Activated CD4-positive, alpha-beta memory T cell treated with anti-CD3 and anti-CD28 coated beads for 36 hours (primary cell): ENCODE data around the gene TOM1. TPM values are rescaled to one million over a fixed set of nuclear protein-coding genes. Genes with fewer than 3 reads are reported as not detected.

Experiments
- CTCF ChIA-PET: fragments of 350-600 bp; sonication (Branson Sonifier 250); formaldehyde crosslinking; loops from one replicate; lab custom pipeline; 2021; ENCODE audit warnings: antibody characterized with exemption, inconsistent platforms; lab: Charles Lee
- POLR2A ChIA-PET: fragments of 350-600 bp; sonication (Branson Sonifier 250); formaldehyde crosslinking; loops from one replicate; lab custom pipeline; 2021; ENCODE audit warnings: antibody characterized with exemption; lab: Charles Lee
- DNase-seq: peaks from one replicate; pipeline ENCODE4 v3.0.0-alpha.2; 2020
- H3K27ac Mint-ChIP-seq: one replicate; pipeline ENCODE4 v1.8.0; 2021; ENCODE audit warnings: mixed read lengths
- H3K27me3 Mint-ChIP-seq: one replicate; pipeline ENCODE4 v1.8.0; 2021; ENCODE audit warnings: mixed read lengths
- H3K36me3 Mint-ChIP-seq: one replicate; pipeline ENCODE4 v1.8.0; 2021; ENCODE audit warnings: mixed read lengths
- H3K4me1 Mint-ChIP-seq: one replicate; pipeline ENCODE4 v1.8.0; 2021; ENCODE audit warnings: low read depth, mixed read lengths
- H3K4me3 Mint-ChIP-seq: one replicate; pipeline ENCODE4 v1.8.0; 2021; ENCODE audit warnings: mild to moderate bottlenecking, mixed read lengths
- H3K9me3 Mint-ChIP-seq: one replicate; pipeline ENCODE4 v1.8.0; 2021; ENCODE audit warnings: mixed read lengths
- intact Hi-C: fragments of 100-400 bp; cut with micrococcal nuclease; formaldehyde crosslinking; loops from one replicate; pipeline ENCODE4 v1.15.1; 2023
- total RNA-seq, 2 experiments: library from RNA; stranded (reverse); gene quantifications; one replicate each; pipeline ENCODE4 v1.2.3, GENCODE V29; 2021

The TOM1 gene
- total RNA-seq, 2 experiments from 2014 or later = 29.8 to 31.1 TPM

GRCh38 chr22:35341090-35341874, 41.6 kb downstream of the TOM1 start:
- POLR2A ChIA-PET = no interaction called here

GRCh38 chr22:35342390-35342789, 42.7 kb downstream of the TOM1 start:
- Mint-ChIP-seq H3K27me3 (no peaks in the 10 kb centered on the region), H3K27ac (no peak overlapping the region), H3K9me3 (no peaks in the 10 kb centered on the region), H3K4me1 (no peaks in the 10 kb centered on the region), H3K36me3 (peaks cover 12% of the 10 kb centered on the region), H3K4me3 (no peak overlapping the region)
- ChIA-PET POLR2A (no interaction called here), CTCF (no interaction called here)
- intact Hi-C loops = no loop called here
- DNase-seq = no peak

More at GRCh38 chr22:35341090-35341874, 41.6 kb downstream of the TOM1 start:
- H3K36me3 Mint-ChIP-seq = peaks cover 12% of the 10 kb centered on the region
- H3K4me3 Mint-ChIP-seq = no peak overlapping the region
- CTCF ChIA-PET = interaction anchor here (1.3 to 1.8 kb wide), 2 partner anchors 10 to 11 kb away, joined by 3 to 6 read pairs; no protein-coding TSS in a partner anchor
- H3K9me3 Mint-ChIP-seq = no peaks in the 10 kb centered on the region
- H3K27ac Mint-ChIP-seq = no peak overlapping the region
- DNase-seq = no peak
- no peaks in the 10 kb centered on the region for H3K27me3 Mint-ChIP-seq
- intact Hi-C loops = no loop called here
- peaks cover under 1% of the 10 kb centered on the region for H3K4me1 Mint-ChIP-seq

- Mint-ChIP-seq H3K27ac (no peak overlapping the region), H3K36me3 (peaks cover 12% of the 10 kb centered on the region), H3K9me3 (no peaks in the 10 kb centered on the region), H3K4me3 (no peak overlapping the region), H3K27me3 (no peaks in the 10 kb centered on the region), H3K4me1 (no peaks in the 10 kb centered on the region)
- intact Hi-C loops = no loop called here
- CTCF ChIA-PET = no interaction called here
- POLR2A ChIA-PET = no interaction called here
- no peak for DNase-seq
These were observed 44.2 kb downstream of the TOM1 start for GRCh38 chr22:35343664-35344550.

- Mint-ChIP-seq H3K36me3 (peaks cover 9% of the 10 kb centered on the region), H3K27me3 (no peaks in the 10 kb centered on the region), H3K4me1 (no peaks in the 10 kb centered on the region), H3K4me3 (no peak overlapping the region), H3K9me3 (no peaks in the 10 kb centered on the region), H3K27ac (no peak overlapping the region)
- intact Hi-C loops = no loop called here
- POLR2A ChIA-PET = no interaction called here
- DNase-seq = no peak
- CTCF ChIA-PET = no interaction called here
These were observed 45.4 kb downstream of the TOM1 start for GRCh38 chr22:35344956-35345690.

GRCh38 chr22:35345808-35346505, 46.3 kb downstream of the TOM1 start:
- no peaks in the 10 kb centered on the region for H3K9me3 Mint-ChIP-seq
- CTCF ChIA-PET = interaction anchor here (0.6 kb wide), 1 partner anchor 14 kb away, joined by 3 read pairs; no protein-coding TSS in a partner anchor
- no peaks in the 10 kb centered on the region for H3K27me3 Mint-ChIP-seq
- no peak for DNase-seq
- peaks cover 5% of the 10 kb centered on the region for H3K36me3 Mint-ChIP-seq
- no peak overlapping the region for H3K4me3 Mint-ChIP-seq
- H3K27ac Mint-ChIP-seq = no peak overlapping the region
- peaks cover 5% of the 10 kb centered on the region for H3K4me1 Mint-ChIP-seq
- intact Hi-C loops = no loop called here
- POLR2A ChIA-PET = no interaction called here

GRCh38 chr22:35346596-35347220, 47.0 kb downstream of the TOM1 start:
- H3K27ac Mint-ChIP-seq = no peak overlapping the region
- H3K4me3 Mint-ChIP-seq = no peak overlapping the region
- POLR2A ChIA-PET = no interaction called here
- H3K27me3 Mint-ChIP-seq = no peaks in the 10 kb centered on the region
- intact Hi-C loops = no loop called here
- no peak for DNase-seq
- H3K4me1 Mint-ChIP-seq = peaks cover 13% of the 10 kb centered on the region
- H3K9me3 Mint-ChIP-seq = no peaks in the 10 kb centered on the region
- CTCF ChIA-PET = interaction anchor here (0.6 to 2.6 kb wide), 2 partner anchors 13 to 236 kb away, joined by 3 to 14 read pairs; no protein-coding TSS in a partner anchor
- peaks cover 4% of the 10 kb centered on the region for H3K36me3 Mint-ChIP-seq

- POLR2A ChIA-PET = no interaction called here
- no peaks in the 10 kb centered on the region for H3K9me3 Mint-ChIP-seq
- DNase-seq = no peak
- H3K27me3 Mint-ChIP-seq = no peaks in the 10 kb centered on the region
- peaks cover 4% of the 10 kb centered on the region for H3K36me3 Mint-ChIP-seq
- H3K4me3 Mint-ChIP-seq = no peak overlapping the region
- intact Hi-C loops = no loop called here
- CTCF ChIA-PET = interaction anchor here (2.6 kb wide), 1 partner anchor 235 kb away, joined by 14 read pairs; no protein-coding TSS in a partner anchor
- peaks cover 19% of the 10 kb centered on the region for H3K4me1 Mint-ChIP-seq
- H3K27ac Mint-ChIP-seq = no peak overlapping the region
These were observed 47.8 kb downstream of the TOM1 start for GRCh38 chr22:35347462-35347861.

- POLR2A ChIA-PET = no interaction called here
- no peaks in the 10 kb centered on the region for H3K9me3 Mint-ChIP-seq
- no peak overlapping the region for H3K4me3 Mint-ChIP-seq
- H3K27me3 Mint-ChIP-seq = no peaks in the 10 kb centered on the region
- H3K4me1 Mint-ChIP-seq = peaks cover 25% of the 10 kb centered on the region
- no peak for DNase-seq
- intact Hi-C loops = no loop called here
- H3K27ac Mint-ChIP-seq = no peak overlapping the region
- CTCF ChIA-PET = interaction anchor here (1.3 to 2.6 kb wide), 2 partner anchors 17 to 235 kb away, joined by 3 to 14 read pairs; no protein-coding TSS in a partner anchor
- H3K36me3 Mint-ChIP-seq = peaks cover 4% of the 10 kb centered on the region
These were observed 48.4 kb downstream of the TOM1 start for GRCh38 chr22:35348026-35348590.

- no peaks in the 10 kb centered on the region for H3K27me3 Mint-ChIP-seq
- ChIA-PET CTCF (interaction anchor here (1.1 to 2.6 kb wide), 3 partner anchors 18 to 234 kb away, joined by 3 to 14 read pairs (median 3); no protein-coding TSS in a partner anchor), POLR2A (no interaction called here)
- H3K27ac Mint-ChIP-seq = no peak overlapping the region
- intact Hi-C loops = no loop called here
- DNase-seq = no peak
- no peak overlapping the region for H3K4me3 Mint-ChIP-seq
- peaks cover 28% of the 10 kb centered on the region for H3K4me1 Mint-ChIP-seq
- peaks cover 4% of the 10 kb centered on the region for H3K36me3 Mint-ChIP-seq
- no peaks in the 10 kb centered on the region for H3K9me3 Mint-ChIP-seq
These were observed 49.0 kb downstream of the TOM1 start for GRCh38 chr22:35348703-35349102.

GRCh38 chr22:35349368-35349703, 49.6 kb downstream of the TOM1 start:
- Mint-ChIP-seq H3K36me3 (peaks cover 4% of the 10 kb centered on the region), H3K27ac (no peak overlapping the region), H3K4me3 (no peak overlapping the region), H3K27me3 (no peaks in the 10 kb centered on the region), H3K4me1 (peaks cover 28% of the 10 kb centered on the region), H3K9me3 (no peaks in the 10 kb centered on the region)
- no peak for DNase-seq
- POLR2A ChIA-PET = no interaction called here
- intact Hi-C loops = no loop called here
- CTCF ChIA-PET = interaction anchor here (1.1 to 2.6 kb wide), 5 partner anchors 18 to 233 kb away, joined by 3 to 15 read pairs (median 12); no protein-coding TSS in a partner anchor
